CD4-positive, alpha-beta T cell (primary cell): Measurements from ENCODE around the gene FOCAD. TPM values are rescaled to one million over a fixed set of nuclear protein-coding genes. Genes with fewer than 3 reads are reported as not detected.

Source experiments
- ATAC-seq: fragments of 200-7000 bp; cut with Tn5 transposase; one replicate; pipeline ENCODE4 v1.10.0; 2022; ENCODE audit warnings: mild to moderate bottlenecking; ENCODE audit not compliant: poor library complexity
- CTCF ChIA-PET: fragments of 350-600 bp; sonication (Branson Sonifier 250); formaldehyde crosslinking; loops from one replicate; lab custom pipeline; 2021; ENCODE audit warnings: antibody characterized with exemption, inconsistent platforms; lab: Charles Lee
- POLR2A ChIA-PET: fragments of 350-600 bp; sonication (Branson Sonifier 250); formaldehyde crosslinking; loops from one replicate; lab custom pipeline; 2021; ENCODE audit warnings: antibody characterized with exemption, inconsistent platforms; lab: Charles Lee
- DNase-seq, 14 experiments: peaks; one replicate each; pipeline ENCODE4 v3.0.0-alpha.2; 2013 to 2020; ENCODE audit warnings: mixed read lengths in 2 of 14
- H3K27ac ChIP-seq, 2 donors: one replicate each; pipeline versions ENCODE4 v1.5.1 to v1.7.0; 2013; ENCODE audit warnings: low read length in 2 of 2, low read depth in 1 of 2, mild to moderate bottlenecking in 1 of 2
- H3K27me3 ChIP-seq, 2 experiments: 1 replicate in 1 of 2; 2 replicates in 1 of 2; pipeline versions ENCODE4 v1.6.1 to v1.7.0; 2013; ENCODE audit warnings: low read length in 2 of 2, control low read depth in 1 of 2, mild to moderate bottlenecking in 1 of 2, moderate library complexity in 1 of 2; ENCODE audit not compliant: insufficient read depth in 2 of 2, control insufficient read depth in 1 of 2
- H3K36me3 ChIP-seq: one replicate; pipeline ENCODE4 v1.6.1; 2013; ENCODE audit warnings: low read length, control low read depth; ENCODE audit not compliant: insufficient read depth
- H3K4me1 ChIP-seq: one replicate; pipeline ENCODE4 v1.6.1; 2013; ENCODE audit warnings: low read length, control low read depth; ENCODE audit not compliant: insufficient read depth
- H3K4me3 ChIP-seq: one replicate; pipeline ENCODE4 v1.5.1; 2013; ENCODE audit warnings: mild to moderate bottlenecking, low read length, moderate library complexity
- H3K9me3 ChIP-seq, 2 experiments: 1 replicate in 1 of 2; 2 replicates in 1 of 2; pipeline versions ENCODE4 v1.6.1 to v1.7.0; 2013; ENCODE audit warnings: low read length in 2 of 2, mild to moderate bottlenecking in 2 of 2, control low read depth in 1 of 2, moderate library complexity in 1 of 2; ENCODE audit not compliant: control insufficient read depth in 1 of 2, insufficient read depth in 1 of 2
- H3K27ac Mint-ChIP-seq: one replicate; pipeline ENCODE4 v1.8.0; 2020; ENCODE audit warnings: mixed read lengths
- H3K27me3 Mint-ChIP-seq: one replicate; pipeline ENCODE4 v1.8.0; 2021; ENCODE audit warnings: mixed read lengths
- H3K36me3 Mint-ChIP-seq: one replicate; pipeline ENCODE4 v1.8.0; 2021; ENCODE audit warnings: low read depth, mixed read lengths
- H3K4me1 Mint-ChIP-seq: one replicate; pipeline ENCODE4 v1.8.0; 2021; ENCODE audit warnings: low read depth, mixed read lengths
- H3K4me3 Mint-ChIP-seq: one replicate; pipeline ENCODE4 v1.8.0; 2020; ENCODE audit warnings: mild to moderate bottlenecking, mixed read lengths
- H3K9me3 Mint-ChIP-seq: one replicate; pipeline ENCODE4 v1.8.0; 2020; ENCODE audit warnings: mixed read lengths
- intact Hi-C, 2 experiments: fragments of 100-400 bp; cut with DNase I in 1 of 2; cut with micrococcal nuclease in 1 of 2; formaldehyde crosslinking; loops; one replicate each; pipeline versions ENCODE4 v1.15.1 to v1.9.0; 2023 to 2025; cut with DNase I, micrococcal nuclease
- total RNA-seq, 174 experiments: library from RNA in 2 of 174; stranded (reverse) in 2 of 174; gene quantifications; one replicate each; pipeline ENCODE4 v1.2.3 and lab custom pipeline; 2021 to 2026
- TF ChIP-seq, protein P1 (sequence below): fragments of 200-600 bp; IDR thresholded peaks from one replicate; pipeline ENCODE4 v1.8.0; 2022; ENCODE audit warnings: antibody characterized with exemption, mild to moderate bottlenecking

Gene FOCAD
- total RNA-seq, 2 experiments from 2014 or later: 12.4 to 14.1 TPM

- no peaks in the 10 kb centered on the region for H3K27me3 ChIP-seq
- TF ChIP-seq, protein P1, sequence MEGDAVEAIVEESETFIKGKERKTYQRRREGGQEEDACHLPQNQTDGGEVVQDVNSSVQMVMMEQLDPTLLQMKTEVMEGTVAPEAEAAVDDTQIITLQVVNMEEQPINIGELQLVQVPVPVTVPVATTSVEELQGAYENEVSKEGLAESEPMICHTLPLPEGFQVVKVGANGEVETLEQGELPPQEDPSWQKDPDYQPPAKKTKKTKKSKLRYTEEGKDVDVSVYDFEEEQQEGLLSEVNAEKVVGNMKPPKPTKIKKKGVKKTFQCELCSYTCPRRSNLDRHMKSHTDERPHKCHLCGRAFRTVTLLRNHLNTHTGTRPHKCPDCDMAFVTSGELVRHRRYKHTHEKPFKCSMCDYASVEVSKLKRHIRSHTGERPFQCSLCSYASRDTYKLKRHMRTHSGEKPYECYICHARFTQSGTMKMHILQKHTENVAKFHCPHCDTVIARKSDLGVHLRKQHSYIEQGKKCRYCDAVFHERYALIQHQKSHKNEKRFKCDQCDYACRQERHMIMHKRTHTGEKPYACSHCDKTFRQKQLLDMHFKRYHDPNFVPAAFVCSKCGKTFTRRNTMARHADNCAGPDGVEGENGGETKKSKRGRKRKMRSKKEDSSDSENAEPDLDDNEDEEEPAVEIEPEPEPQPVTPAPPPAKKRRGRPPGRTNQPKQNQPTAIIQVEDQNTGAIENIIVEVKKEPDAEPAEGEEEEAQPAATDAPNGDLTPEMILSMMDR: no peak
- H3K9me3 Mint-ChIP-seq: no peaks in the 10 kb centered on the region
- H3K4me3 Mint-ChIP-seq: no peak overlapping the region
- intact Hi-C loops: no loop called here
- H3K9me3 ChIP-seq: no peaks in the 10 kb centered on the region
- peaks cover 44% of the 10 kb centered on the region for H3K36me3 Mint-ChIP-seq
- DNase-seq (no peak), ATAC-seq (no peak)
- no peak overlapping the region for H3K27ac ChIP-seq
- H3K4me3 ChIP-seq: no peak overlapping the region
- no peak overlapping the region for H3K27ac Mint-ChIP-seq
- CTCF ChIA-PET: interaction anchor here (0.9 to 1.2 kb wide), 2 partner anchors 10 to 18 kb away, joined by 3 read pairs; no protein-coding TSS in a partner anchor
- peaks cover 7% of the 10 kb centered on the region for H3K36me3 ChIP-seq
- no peaks in the 10 kb centered on the region for H3K4me1 ChIP-seq
- no peaks in the 10 kb centered on the region for H3K4me1 Mint-ChIP-seq
- POLR2A ChIA-PET: interaction anchor here (0.6 kb wide), 1 partner anchor 29 kb away, joined by 3 read pairs; no protein-coding TSS in a partner anchor
- no peaks in the 10 kb centered on the region for H3K27me3 Mint-ChIP-seq
Measured at GRCh38 chr9:20788526-20789451, 104.7 kb downstream of the FOCAD start.

GRCh38 chr9:20790721-20791120, 106.7 kb downstream of the FOCAD start:
- peaks cover 0 to 5% of the 10 kb centered on the region in 2 experiments for H3K9me3 ChIP-seq
- DNase-seq: no peak
- H3K27me3 Mint-ChIP-seq: no peaks in the 10 kb centered on the region
- ChIA-PET CTCF (no interaction called here), POLR2A (no interaction called here)
- peaks cover 11% of the 10 kb centered on the region for H3K36me3 ChIP-seq
- no peak overlapping the region for H3K4me3 ChIP-seq
- no peak overlapping the region for H3K4me3 Mint-ChIP-seq
- no peaks in the 10 kb centered on the region for H3K4me1 Mint-ChIP-seq
- H3K27me3 ChIP-seq: no peaks in the 10 kb centered on the region
- no peaks in the 10 kb centered on the region for H3K4me1 ChIP-seq
- no peaks in the 10 kb centered on the region for H3K9me3 Mint-ChIP-seq
- intact Hi-C loops: loop anchor here in 1 of 2 experiments (5.0 kb wide), 1 partner anchor 52 kb away; no protein-coding TSS in a partner anchor
- H3K27ac Mint-ChIP-seq: no peak overlapping the region
- peaks cover 57% of the 10 kb centered on the region for H3K36me3 Mint-ChIP-seq
- no peak overlapping the region for H3K27ac ChIP-seq
- TF ChIP-seq, protein P1: no peak
- no peak for ATAC-seq

- Mint-ChIP-seq H3K27ac (no peak overlapping the region), H3K4me1 (no peaks in the 10 kb centered on the region), H3K9me3 (no peaks in the 10 kb centered on the region), H3K36me3 (peaks cover 57% of the 10 kb centered on the region), H3K27me3 (no peaks in the 10 kb centered on the region), H3K4me3 (no peak overlapping the region)
- ChIA-PET CTCF (no interaction called here), POLR2A (no interaction called here)
- TF ChIP-seq, protein P1: no peak
- Histone ChIP-seq H3K27me3 (no peaks in the 10 kb centered on the region), H3K4me3 (no peak overlapping the region), H3K36me3 (peaks cover 11% of the 10 kb centered on the region), H3K9me3 (peaks cover 0 to 5% of the 10 kb centered on the region in 2 experiments), H3K4me1 (no peaks in the 10 kb centered on the region), H3K27ac (no peak overlapping the region)
- DNase-seq (no peak), ATAC-seq (no peak)
- intact Hi-C loops: loop anchor here in 1 of 2 experiments (5.0 kb wide), 1 partner anchor 51 kb away; no protein-coding TSS in a partner anchor
Measured at GRCh38 chr9:20791682-20792081, 107.6 kb downstream of the FOCAD start.
